Right lobe of liver (tissue), 6 donors: ENCODE measurements around the gene MROH7. TPM values are rescaled to one million over a fixed set of nuclear protein-coding genes. Genes with fewer than 3 reads are reported as not detected.

Source experiments
- ATAC-seq, 4 donors: fragments of 200-7000 bp; cut with Tn5 transposase; one replicate each; pipeline ENCODE4 v1.9.1; 2020; ENCODE audit warnings: mild to moderate bottlenecking in 4 of 4, moderate library complexity in 4 of 4
- DNase-seq, 3 donors: peaks; one replicate each; pipeline ENCODE4 v3.0.0-alpha.2; 2020
- H3K27ac ChIP-seq, 3 donors: fragments of 200-600 bp; one replicate each; pipeline ENCODE4 v1.8.0; 2022
- H3K27me3 ChIP-seq, 2 donors: fragments of 200-600 bp; one replicate each; pipeline ENCODE4 v1.8.0; 2022
- H3K36me3 ChIP-seq, 4 donors: fragments of 200-600 bp; sonication (generic) in 1 of 4; one replicate each; pipeline versions ENCODE4 v1.5.1 to v1.8.0; 2017 to 2022; ENCODE audit warnings: control low read depth in 1 of 4
- H3K4me1 ChIP-seq, 4 donors: fragments of 200-600 bp; sonication (generic) in 1 of 4; one replicate each; pipeline versions ENCODE4 v1.5.1 to v1.8.0; 2017 to 2022; ENCODE audit warnings: control low read depth in 1 of 4
- H3K4me3 ChIP-seq, 3 donors: fragments of 200-600 bp; one replicate each; pipeline ENCODE4 v1.8.0; 2022
- H3K9me3 ChIP-seq, 4 donors: fragments of 200-600 bp; sonication (generic) in 1 of 4; one replicate each; pipeline versions ENCODE4 v1.5.1 to v1.8.0; 2017 to 2022; ENCODE audit warnings: control low read depth in 1 of 4
- POLR2A ChIP-seq: fragments of 450-650 bp; IDR thresholded peaks from one replicate; pipeline ENCODE4 v1.6.1; 2017; ENCODE audit warnings: antibody characterized with exemption, mild to moderate bottlenecking
- WGBS: methylation state at CpG from one replicate; pipeline ENCODE4 v1.1.6; 2018; ENCODE audit warnings: low coverage, low lambda C conversion rate; ENCODE audit not compliant: insufficient coverage; ENCODE audit errors: missing lambda C conversion rate; 5-methylcytosine and 5-hydroxymethylcytosine counted together
- intact Hi-C, 2 donors: fragments of 100-400 bp; cut with DNase I; formaldehyde crosslinking; loops; one replicate each; pipeline versions ENCODE4 v1.11.2 to v1.14.1; 2022
- total RNA-seq, 6 experiments: library from RNA; depleted of rRNA in 2 of 6; stranded (reverse); fragments of >200 nt in 2 of 6; fragmentation: NEBNext Ultra II Directional in 3 of 6; extraction: Animal tissue kit (Norgen Biotek cat#: 25700) in 3 of 6; gene quantifications; one replicate each; pipeline versions ENCODE4 v1.1.0 to v1.2.4, GENCODE V29; 2016 to 2023
- TF ChIP-seq, protein P1 (sequence below), 4 donors: fragments of 200-600 bp in 3 of 4; fragments of 450-650 bp in 1 of 4; IDR thresholded peaks; one replicate each; pipeline versions ENCODE4 v1.5.1 to v1.8.0; 2016 to 2022; ENCODE audit warnings: antibody characterized with exemption in 4 of 4, mild to moderate bottlenecking in 2 of 4
- donor health status: DM: no; HTN: yes; CAD: no.
- donor health status: DM: no; HTN: no; CAD: no.
- donor health status: DM: no; HTN: no; CAD: no.
- donor health status: DM: no; HTN: yes; CAD: no.
- donor health status: DM: no; HTN: yes; CAD: no.

MROH7 gene
- total RNA-seq, 6 experiments from 2014 or later, result 0.37 to 3.1 (median 1.2) TPM

DNA sequence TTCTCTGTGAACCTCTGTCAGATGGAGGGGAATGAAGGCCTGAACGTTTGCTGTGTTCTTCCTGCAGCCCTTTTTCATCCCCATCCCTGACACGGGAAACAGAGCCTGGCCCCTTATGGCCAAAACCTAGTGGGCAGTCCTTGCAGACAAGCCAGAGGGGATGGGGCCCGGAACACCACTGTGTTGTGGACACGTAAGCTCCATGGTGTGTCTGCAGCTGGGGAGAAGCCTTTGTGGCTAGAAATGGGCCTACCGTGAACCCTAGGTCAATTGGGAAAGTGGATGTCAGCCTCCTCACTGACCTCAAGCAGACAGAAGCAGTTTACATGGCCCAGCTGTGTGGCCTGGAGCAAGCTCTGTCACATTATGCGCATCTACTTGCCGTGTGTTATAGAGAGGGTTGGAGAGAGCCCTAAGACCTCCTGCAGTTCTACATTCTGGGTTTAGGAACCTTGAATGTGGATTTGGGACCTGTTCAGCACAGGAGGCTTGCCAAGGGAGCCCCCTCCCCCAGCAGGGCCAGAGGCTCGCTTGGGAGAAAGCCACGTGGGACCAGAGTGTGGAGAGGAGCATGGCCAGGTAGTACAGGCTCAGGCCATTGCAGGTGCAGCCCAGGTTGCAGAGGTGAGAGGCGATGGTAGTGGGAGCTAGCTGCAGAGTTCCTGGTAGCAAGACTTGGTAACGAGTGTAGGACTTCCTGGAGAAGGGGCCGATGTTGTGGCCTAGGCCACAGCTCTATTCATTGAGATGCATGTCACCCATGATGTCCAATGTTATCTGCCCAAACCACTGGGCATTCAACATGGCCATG, 102.0 kb downstream of the MROH7 start:
- intact Hi-C loops, result no loop called here
- DNase-seq (no peak), ATAC-seq (no peak)
- no peaks in the 10 kb centered on the region for H3K9me3 ChIP-seq
- H3K27ac ChIP-seq, result no peak overlapping the region
- H3K4me3 ChIP-seq, result no peak overlapping the region
- 71% methylated on average over 3 of the region's 12 CpGs for WGBS
- peaks cover 0 to 38% (median 13%) of the 10 kb centered on the region in 4 donors for H3K36me3 ChIP-seq
- no peaks in the 10 kb centered on the region for H3K27me3 ChIP-seq
- TF ChIP-seq, protein P1, sequence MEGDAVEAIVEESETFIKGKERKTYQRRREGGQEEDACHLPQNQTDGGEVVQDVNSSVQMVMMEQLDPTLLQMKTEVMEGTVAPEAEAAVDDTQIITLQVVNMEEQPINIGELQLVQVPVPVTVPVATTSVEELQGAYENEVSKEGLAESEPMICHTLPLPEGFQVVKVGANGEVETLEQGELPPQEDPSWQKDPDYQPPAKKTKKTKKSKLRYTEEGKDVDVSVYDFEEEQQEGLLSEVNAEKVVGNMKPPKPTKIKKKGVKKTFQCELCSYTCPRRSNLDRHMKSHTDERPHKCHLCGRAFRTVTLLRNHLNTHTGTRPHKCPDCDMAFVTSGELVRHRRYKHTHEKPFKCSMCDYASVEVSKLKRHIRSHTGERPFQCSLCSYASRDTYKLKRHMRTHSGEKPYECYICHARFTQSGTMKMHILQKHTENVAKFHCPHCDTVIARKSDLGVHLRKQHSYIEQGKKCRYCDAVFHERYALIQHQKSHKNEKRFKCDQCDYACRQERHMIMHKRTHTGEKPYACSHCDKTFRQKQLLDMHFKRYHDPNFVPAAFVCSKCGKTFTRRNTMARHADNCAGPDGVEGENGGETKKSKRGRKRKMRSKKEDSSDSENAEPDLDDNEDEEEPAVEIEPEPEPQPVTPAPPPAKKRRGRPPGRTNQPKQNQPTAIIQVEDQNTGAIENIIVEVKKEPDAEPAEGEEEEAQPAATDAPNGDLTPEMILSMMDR (IDR thresholded peaks at IDR 0.05), result no peak
- TF ChIP-seq POLR2A, result no peak
- H3K4me1 ChIP-seq, result no peaks in the 10 kb centered on the region

DNA sequence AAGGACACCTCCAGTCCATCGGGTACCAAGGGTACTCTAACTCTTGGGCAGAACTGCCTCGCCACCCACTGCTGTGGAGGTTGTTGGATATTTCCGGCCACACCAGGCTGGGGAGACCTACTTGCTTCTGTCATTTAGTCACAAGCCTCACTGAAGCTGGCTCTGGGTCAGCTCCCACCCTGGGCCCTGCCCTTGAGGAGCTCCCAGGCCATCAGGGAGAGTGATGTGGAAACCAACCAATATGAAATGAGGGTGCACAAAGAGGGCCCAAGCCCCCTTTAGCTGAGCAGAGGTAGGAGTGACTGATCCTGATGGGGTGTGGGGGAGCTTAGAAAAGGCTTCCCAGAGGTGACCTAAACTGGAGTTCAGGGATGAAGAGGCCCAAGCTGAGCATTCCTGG, 103.1 kb downstream of the MROH7 start:
- no peak overlapping the region for H3K4me3 ChIP-seq
- intact Hi-C loops, result no loop called here
- no peak for ATAC-seq
- H3K27me3 ChIP-seq, result no peaks in the 10 kb centered on the region
- TF ChIP-seq, protein P1 (IDR thresholded peaks at IDR 0.05), result no peak
- no peak for TF ChIP-seq POLR2A
- H3K9me3 ChIP-seq, result no peaks in the 10 kb centered on the region
- no peak overlapping the region for H3K27ac ChIP-seq
- no peaks in the 10 kb centered on the region for H3K4me1 ChIP-seq
- H3K36me3 ChIP-seq, result peaks cover 0 to 27% (median 8%) of the 10 kb centered on the region in 4 donors
- WGBS, result no CpG with 5 or more reads among the region's 3 CpGs
- DNase-seq, result no peak

DNA sequence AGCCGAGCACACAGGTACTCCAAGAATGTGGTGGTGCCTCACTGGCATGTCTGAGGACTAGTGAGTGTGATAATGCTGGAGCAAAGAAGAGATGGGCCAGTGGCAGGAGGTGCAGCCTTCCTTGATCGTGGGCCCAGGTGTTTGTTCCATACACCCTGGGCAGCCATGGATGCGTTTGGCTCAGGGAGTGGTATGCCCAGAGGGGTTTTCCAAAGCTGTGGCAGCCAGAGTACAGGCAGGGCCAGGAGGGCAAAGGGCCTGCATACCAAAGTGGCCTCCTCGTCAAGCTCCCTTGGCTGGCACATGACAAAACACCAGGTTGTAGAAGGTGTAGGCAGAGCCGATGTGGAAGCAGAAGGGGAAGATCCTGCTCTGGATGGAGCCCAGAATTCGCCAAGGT, 103.7 kb downstream of the MROH7 start:
- Histone ChIP-seq H3K27me3 (no peaks in the 10 kb centered on the region), H3K4me1 (no peaks in the 10 kb centered on the region), H3K9me3 (no peaks in the 10 kb centered on the region), H3K4me3 (no peak overlapping the region), H3K27ac (no peak overlapping the region), H3K36me3 (peaks cover 0 to 21% (median 7%) of the 10 kb centered on the region in 4 donors)
- 56% methylated on average over 3 of the region's 6 CpGs for WGBS
- intact Hi-C loops, result no loop called here
- peak in 1 of 4 donors; percentile 75 for ATAC-seq
- DNase-seq, result no peak
- TF ChIP-seq, protein P1 (IDR thresholded peaks at IDR 0.05), result no peak
- no peak for TF ChIP-seq POLR2A

- Histone ChIP-seq H3K36me3 (peaks cover 0 to 16% (median 5%) of the 10 kb centered on the region in 4 donors), H3K4me1 (no peaks in the 10 kb centered on the region), H3K4me3 (no peak overlapping the region), H3K27me3 (no peaks in the 10 kb centered on the region), H3K9me3 (no peaks in the 10 kb centered on the region), H3K27ac (no peak overlapping the region)
- TF ChIP-seq, protein P1 (IDR thresholded peaks at IDR 0.05), result no peak
- TF ChIP-seq POLR2A, result no peak
- intact Hi-C loops, result no loop called here
- 100% methylated on average over 3 of the region's 4 CpGs for WGBS
- ATAC-seq (no peak), DNase-seq (no peak)
Observed at GRCh38 chr1:54745864-54746263, 104.3 kb downstream of the MROH7 start.
